ENCODE data around the gene ABHD16B. TPM values are rescaled to one million over a fixed set of nuclear protein-coding genes. Genes with fewer than 3 reads are reported as not detected.

Gene ABHD16B
- total and polyA plus RNA-seq, 10 of the 15 experiments (the other 5 are each of a cell fraction or from before 2014, with no cell fraction given): 0.13 TPM; not detected in 9

DNA sequence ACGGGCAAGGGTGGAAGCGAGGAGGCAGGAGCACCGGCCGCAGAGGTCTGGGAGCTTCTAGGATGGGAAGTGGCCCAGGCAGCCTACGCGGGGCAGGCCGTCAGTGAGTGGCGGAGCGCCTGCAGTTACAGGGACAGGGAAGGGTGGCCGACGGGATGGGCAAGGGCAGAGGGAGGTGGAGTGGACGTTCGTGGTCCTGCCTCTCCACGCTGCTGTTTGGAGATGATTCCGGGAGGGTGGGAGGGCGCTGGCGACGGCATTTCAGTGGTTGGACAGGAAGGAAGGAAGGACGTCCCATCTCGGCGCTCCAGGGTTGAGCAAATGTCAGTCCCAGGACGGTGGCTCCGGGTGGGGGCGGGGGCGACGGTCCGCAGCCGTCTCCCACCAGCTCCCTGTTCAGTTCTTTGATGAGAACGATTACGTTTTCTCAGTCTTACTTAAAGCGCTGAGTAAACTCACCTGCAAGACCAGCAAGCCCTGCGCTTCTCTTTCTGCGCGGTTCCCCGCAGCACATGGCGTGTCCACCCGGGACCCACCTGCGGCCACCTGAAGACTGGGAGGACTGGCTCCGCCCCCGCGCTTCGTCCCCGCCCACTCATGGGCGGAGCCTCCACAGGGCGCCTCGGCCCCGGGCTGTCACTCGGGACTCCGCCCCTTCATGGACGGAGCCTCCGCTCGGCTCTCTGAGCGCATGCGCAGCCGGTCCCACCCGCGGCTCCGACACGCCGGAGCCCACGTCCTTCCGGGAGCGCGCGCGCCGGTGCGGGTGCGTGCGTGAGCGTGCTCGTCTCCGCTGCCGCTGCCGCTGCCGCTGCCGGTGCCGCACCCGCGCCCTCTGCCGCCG is 33.3 kb downstream of the ABHD16B start, which contains the start of gene DNAJC5 (continued):
- TF ChIP-seq, protein P1, sequence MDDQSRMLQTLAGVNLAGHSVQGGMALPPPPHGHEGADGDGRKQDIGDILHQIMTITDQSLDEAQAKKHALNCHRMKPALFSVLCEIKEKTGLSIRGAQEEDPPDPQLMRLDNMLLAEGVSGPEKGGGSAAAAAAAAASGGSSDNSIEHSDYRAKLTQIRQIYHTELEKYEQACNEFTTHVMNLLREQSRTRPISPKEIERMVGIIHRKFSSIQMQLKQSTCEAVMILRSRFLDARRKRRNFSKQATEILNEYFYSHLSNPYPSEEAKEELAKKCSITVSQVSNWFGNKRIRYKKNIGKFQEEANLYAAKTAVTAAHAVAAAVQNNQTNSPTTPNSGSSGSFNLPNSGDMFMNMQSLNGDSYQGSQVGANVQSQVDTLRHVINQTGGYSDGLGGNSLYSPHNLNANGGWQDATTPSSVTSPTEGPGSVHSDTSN (IDR thresholded peaks at IDR 0.05; ENCODE audit: insufficient replicate concordance, low read depth, low read length): peak; percentile 86
- TF ChIP-seq SMAD1 (IDR thresholded peaks at IDR 0.05; ENCODE audit: low read depth, partially characterized antibody): no peak
- no peak for TF ChIP-seq SMAD5 (IDR thresholded peaks at IDR 0.05; ENCODE audit: low read depth)
- TF ChIP-seq CREB1 (IDR thresholded peaks at IDR 0.05; ENCODE audit: low read depth): no peak; the same call in 1 of the 2 replicates
- peak; percentile 15 for TF ChIP-seq SIX5 (IDR thresholded peaks at IDR 0.05; ENCODE audit: low read depth, low read length, severe bottlenecking)
- TF ChIP-seq, protein P2, sequence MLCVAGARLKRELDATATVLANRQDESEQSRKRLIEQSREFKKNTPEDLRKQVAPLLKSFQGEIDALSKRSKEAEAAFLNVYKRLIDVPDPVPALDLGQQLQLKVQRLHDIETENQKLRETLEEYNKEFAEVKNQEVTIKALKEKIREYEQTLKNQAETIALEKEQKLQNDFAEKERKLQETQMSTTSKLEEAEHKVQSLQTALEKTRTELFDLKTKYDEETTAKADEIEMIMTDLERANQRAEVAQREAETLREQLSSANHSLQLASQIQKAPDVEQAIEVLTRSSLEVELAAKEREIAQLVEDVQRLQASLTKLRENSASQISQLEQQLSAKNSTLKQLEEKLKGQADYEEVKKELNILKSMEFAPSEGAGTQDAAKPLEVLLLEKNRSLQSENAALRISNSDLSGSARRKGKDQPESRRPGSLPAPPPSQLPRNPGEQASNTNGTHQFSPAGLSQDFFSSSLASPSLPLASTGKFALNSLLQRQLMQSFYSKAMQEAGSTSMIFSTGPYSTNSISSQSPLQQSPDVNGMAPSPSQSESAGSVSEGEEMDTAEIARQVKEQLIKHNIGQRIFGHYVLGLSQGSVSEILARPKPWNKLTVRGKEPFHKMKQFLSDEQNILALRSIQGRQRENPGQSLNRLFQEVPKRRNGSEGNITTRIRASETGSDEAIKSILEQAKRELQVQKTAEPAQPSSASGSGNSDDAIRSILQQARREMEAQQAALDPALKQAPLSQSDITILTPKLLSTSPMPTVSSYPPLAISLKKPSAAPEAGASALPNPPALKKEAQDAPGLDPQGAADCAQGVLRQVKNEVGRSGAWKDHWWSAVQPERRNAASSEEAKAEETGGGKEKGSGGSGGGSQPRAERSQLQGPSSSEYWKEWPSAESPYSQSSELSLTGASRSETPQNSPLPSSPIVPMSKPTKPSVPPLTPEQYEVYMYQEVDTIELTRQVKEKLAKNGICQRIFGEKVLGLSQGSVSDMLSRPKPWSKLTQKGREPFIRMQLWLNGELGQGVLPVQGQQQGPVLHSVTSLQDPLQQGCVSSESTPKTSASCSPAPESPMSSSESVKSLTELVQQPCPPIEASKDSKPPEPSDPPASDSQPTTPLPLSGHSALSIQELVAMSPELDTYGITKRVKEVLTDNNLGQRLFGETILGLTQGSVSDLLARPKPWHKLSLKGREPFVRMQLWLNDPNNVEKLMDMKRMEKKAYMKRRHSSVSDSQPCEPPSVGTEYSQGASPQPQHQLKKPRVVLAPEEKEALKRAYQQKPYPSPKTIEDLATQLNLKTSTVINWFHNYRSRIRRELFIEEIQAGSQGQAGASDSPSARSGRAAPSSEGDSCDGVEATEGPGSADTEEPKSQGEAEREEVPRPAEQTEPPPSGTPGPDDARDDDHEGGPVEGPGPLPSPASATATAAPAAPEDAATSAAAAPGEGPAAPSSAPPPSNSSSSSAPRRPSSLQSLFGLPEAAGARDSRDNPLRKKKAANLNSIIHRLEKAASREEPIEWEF (IDR thresholded peaks at IDR 0.05; ENCODE audit: insufficient replicate concordance, low read depth, low read length): no peak
- TF ChIP-seq YY1 (IDR thresholded peaks at IDR 0.05; ENCODE audit: low read depth, low read length): 0 out of 2 replicates have a peak, but pooled peaks have one; percentile 27
- TF ChIP-seq BHLHE40 (IDR thresholded peaks at IDR 0.05; ENCODE audit: borderline replicate concordance in 1 of 2, low read depth in 2 of 2, low read length in 1 of 2): peak in 1 of 2 experiments; percentile 73; a peak in 2 of 4 replicates
- TF ChIP-seq GATAD2B (conservative IDR thresholded peaks at IDR 0.05; ENCODE audit: low read depth): peak; percentile 98
- TF ChIP-seq MXI1 (IDR thresholded peaks at IDR 0.05; ENCODE audit: low read depth, low read length): peak; percentile 50; the same call in 1 of the 2 replicates
- no peak for TF ChIP-seq RFX5 (IDR thresholded peaks at IDR 0.05; ENCODE audit: low read depth, low read length)
- TF ChIP-seq FOXM1 (IDR thresholded peaks at IDR 0.05; ENCODE audit: low read depth, low read length): no peak
- peak; percentile 73; the same call in 1 of the 2 replicates for TF ChIP-seq DPF2 (IDR thresholded peaks at IDR 0.05)
- no peak for TF ChIP-seq IKZF2 (IDR thresholded peaks at IDR 0.05)
- 0 out of 2 replicates have a peak, but pooled peaks have one; percentile 33 for TF ChIP-seq RB1 (IDR thresholded peaks at IDR 0.05; ENCODE audit: borderline replicate concordance)
- no peak for TF ChIP-seq MYC (IDR thresholded peaks at IDR 0.05; ENCODE audit: insufficient read depth, insufficient read length, insufficient replicate concordance, low read length, severe bottlenecking)
- peak; percentile 93 for TF ChIP-seq NRF1 (conservative IDR thresholded peaks at IDR 0.05; ENCODE audit: low read depth, low read length)
- TF ChIP-seq POLR2AphosphoS2 (IDR thresholded peaks at IDR 0.05; ENCODE audit: low read depth, low read length): peak; percentile 47; the same call in 1 of the 2 replicates
